ENCODE measurements around the gene WNK3. TPM values are rescaled to one million over a fixed set of nuclear protein-coding genes. Genes with fewer than 3 reads are reported as not detected.
A peak's percentile ranks its signal among the peaks of the same experiment; 100 is the strongest.

Gene WNK3
- total RNA-seq, 1 donor from 2014 or later, result 19.7 TPM

- H3K4me3 Mint-ChIP-seq (ENCODE audit: unreplicated experiment), result no peak overlapping the region
- no peak overlapping the region for H3K27ac Mint-ChIP-seq (ENCODE audit: unreplicated experiment)
Observed at GRCh38 chrX:54194982-54195588, 162.8 kb downstream of the WNK3 start.

DNA sequence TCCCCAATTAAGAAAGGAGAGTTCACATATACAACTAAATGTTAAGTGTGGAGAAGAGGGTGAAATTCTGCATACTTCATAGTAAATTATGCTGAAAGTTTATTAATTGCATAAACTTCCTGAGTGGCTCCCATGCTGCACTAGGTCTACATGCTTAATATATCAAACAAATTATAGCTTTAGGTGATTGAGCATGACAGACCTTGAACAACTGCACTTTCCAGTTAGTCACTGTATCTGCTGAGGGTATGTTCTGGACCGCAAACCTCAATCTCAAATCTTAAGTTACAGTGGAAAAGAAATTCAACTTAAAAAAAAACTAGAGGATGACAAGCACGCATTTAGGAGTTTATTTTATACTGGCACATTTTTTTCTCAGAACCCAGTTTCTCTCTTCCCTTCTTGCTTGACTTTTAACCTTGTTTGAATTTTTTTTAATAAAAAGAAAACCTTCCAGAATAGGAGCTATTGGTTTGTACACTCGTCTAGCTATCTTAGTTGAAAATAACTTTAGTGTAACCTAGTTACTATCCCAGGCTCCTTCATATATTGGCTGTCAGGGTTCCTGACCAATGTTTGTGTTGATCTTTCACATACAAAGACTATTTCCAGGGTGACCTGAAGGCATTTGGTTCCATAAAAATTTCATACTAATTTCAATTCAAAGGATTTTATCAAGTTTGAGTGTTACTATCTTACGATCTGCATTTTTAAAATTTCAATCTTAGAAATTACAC, 164.6 kb downstream of the WNK3 start:
- H3K27me3 Mint-ChIP-seq (ENCODE audit: unreplicated experiment), result peaks cover 1% of the 10 kb centered on the region
- H3K4me1 Mint-ChIP-seq (ENCODE audit: low read depth, unreplicated experiment), result peaks cover 1% of the 10 kb centered on the region
- no peaks in the 10 kb centered on the region for H3K9me3 Mint-ChIP-seq (ENCODE audit: unreplicated experiment)
- DNase-seq, result no peak
- no peaks in the 10 kb centered on the region for H3K36me3 Mint-ChIP-seq (ENCODE audit: unreplicated experiment)
- TF ChIP-seq CTCF (IDR thresholded peaks at IDR 0.05; ENCODE audit: partially characterized antibody, unreplicated experiment), result no peak
- no peak overlapping the region for H3K27ac Mint-ChIP-seq (ENCODE audit: unreplicated experiment)
- no peak overlapping the region for H3K4me3 Mint-ChIP-seq (ENCODE audit: unreplicated experiment)

More at GRCh38 chrX:54194982-54195588, 162.8 kb downstream of the WNK3 start:
- peaks cover 1% of the 10 kb centered on the region for H3K4me1 Mint-ChIP-seq (ENCODE audit: low read depth, unreplicated experiment)
- no peaks in the 10 kb centered on the region for H3K9me3 Mint-ChIP-seq (ENCODE audit: unreplicated experiment)
- H3K36me3 Mint-ChIP-seq (ENCODE audit: unreplicated experiment), result no peaks in the 10 kb centered on the region
- no peak for DNase-seq
- peaks cover 3% of the 10 kb centered on the region for H3K27me3 Mint-ChIP-seq (ENCODE audit: unreplicated experiment)
- TF ChIP-seq CTCF (IDR thresholded peaks at IDR 0.05; ENCODE audit: partially characterized antibody, unreplicated experiment), result no peak

GRCh38 chrX:54184474-54184873, 173.4 kb downstream of the WNK3 start:
- H3K9me3 Mint-ChIP-seq (ENCODE audit: unreplicated experiment), result no peaks in the 10 kb centered on the region
- no peak for TF ChIP-seq CTCF (IDR thresholded peaks at IDR 0.05; ENCODE audit: partially characterized antibody, unreplicated experiment)
- H3K4me3 Mint-ChIP-seq (ENCODE audit: unreplicated experiment), result no peak overlapping the region
- peaks cover 4% of the 10 kb centered on the region for H3K27me3 Mint-ChIP-seq (ENCODE audit: unreplicated experiment)
- H3K27ac Mint-ChIP-seq (ENCODE audit: unreplicated experiment), result no peak overlapping the region
- peaks cover 16% of the 10 kb centered on the region for H3K4me1 Mint-ChIP-seq (ENCODE audit: low read depth, unreplicated experiment)
- DNase-seq, result no peak
- H3K36me3 Mint-ChIP-seq (ENCODE audit: unreplicated experiment), result no peaks in the 10 kb centered on the region

GRCh38 chrX:54182864-54183613, 174.8 kb downstream of the WNK3 start, which contains the start of gene FAM120C:
TSS of gene FAM120C (minus strand) at chrX:54183254. CDS start at chrX:54183198, 56 bp downstream.
- Mint-ChIP-seq H3K27ac (ENCODE audit: unreplicated experiment) (peak within 1 kb of the TSS; percentile 68), H3K4me3 (ENCODE audit: unreplicated experiment) (peak within 1 kb of the TSS; percentile 90), H3K36me3 (ENCODE audit: unreplicated experiment) (no peaks in the 10 kb centered on the region), H3K4me1 (ENCODE audit: low read depth, unreplicated experiment) (peaks cover 16% of the 10 kb centered on the region), H3K27me3 (ENCODE audit: unreplicated experiment) (peaks cover 4% of the 10 kb centered on the region), H3K9me3 (ENCODE audit: unreplicated experiment) (no peaks in the 10 kb centered on the region)
- no peak for TF ChIP-seq CTCF (IDR thresholded peaks at IDR 0.05; ENCODE audit: partially characterized antibody, unreplicated experiment)
- DNase-seq, result peak; percentile 68

Measured in glutamatergic neuron (in vitro differentiated cells).